GM12878 (cell line): ENCODE results near the gene LYPD4. TPM values are rescaled to one million over a fixed set of nuclear protein-coding genes. Genes with fewer than 3 reads are reported as not detected.

ENCODE experiments used
- BCL11A ChIP-seq: IDR thresholded peaks from 2 replicates; pipeline ENCODE4 v1.6.1; 2011; ENCODE audit warnings: low read depth, low read length
- CUX1 ChIP-seq: IDR thresholded peaks from 2 replicates; pipeline ENCODE4 v1.6.1; 2012; ENCODE audit warnings: improper control_type of control experiment, low read depth, low read length; ENCODE audit not compliant: insufficient replicate concordance
- HDGF ChIP-seq: fragments of 450-650 bp; IDR thresholded peaks from 2 replicates; pipeline ENCODE4 v1.6.1; 2016; ENCODE audit warnings: antibody characterized with exemption
- IRF3 ChIP-seq: fragments of 450-650 bp; IDR thresholded peaks from 2 replicates; pipeline ENCODE4 v1.6.1; 2014; ENCODE audit warnings: mild to moderate bottlenecking
- JUNB ChIP-seq: IDR thresholded peaks from 2 replicates; pipeline ENCODE4 v1.6.1; 2016; ENCODE audit warnings: antibody characterized with exemption, mild to moderate bottlenecking
- LARP7 ChIP-seq: fragments of 450-650 bp; IDR thresholded peaks from 2 replicates; pipeline ENCODE4 v1.6.1; 2017; ENCODE audit warnings: mild to moderate bottlenecking
- POLR2A ChIP-seq: IDR thresholded peaks from 2 replicates; pipeline ENCODE4 v1.6.1; 2011; ENCODE audit warnings: low read depth, mild to moderate bottlenecking, low read length
- RAD21 ChIP-seq: IDR thresholded peaks from 2 replicates; pipeline ENCODE4 v1.6.1; 2011; ENCODE audit warnings: mild to moderate bottlenecking, low read depth, low read length, moderate library complexity; ENCODE audit not compliant: insufficient read depth
- RAD51 ChIP-seq: fragments of 450-650 bp; IDR thresholded peaks from 2 replicates; pipeline ENCODE4 v1.6.1; 2016; ENCODE audit warnings: moderate library complexity, mild to moderate bottlenecking, inconsistent platforms
- TCF7 ChIP-seq: IDR thresholded peaks from 2 replicates; pipeline ENCODE4 v1.6.1; 2014; ENCODE audit warnings: antibody characterized with exemption, borderline replicate concordance
- ZBTB40 ChIP-seq: fragments of 450-650 bp; IDR thresholded peaks from 2 replicates; pipeline ENCODE4 v1.6.1; 2016; ENCODE audit warnings: mild to moderate bottlenecking, moderate library complexity, borderline replicate concordance
- ZNF274 ChIP-seq: IDR thresholded peaks from one replicate; pipeline ENCODE4 v1.8.0; 2011; ENCODE audit not compliant: insufficient read length, insufficient read depth
- ZNF687 ChIP-seq: fragments of 450-650 bp; IDR thresholded peaks from 2 replicates; pipeline ENCODE4 v1.6.1; 2017; ENCODE audit warnings: mild to moderate bottlenecking, moderate library complexity
- polyA plus RNA-seq, 11 experiments: library from polyadenylated mRNA; depleted of rRNA in 4 of 11; unstranded in 6 of 11; stranded (reverse) in 5 of 11; fragments of >200 nt; fragmentation: Nextera tagmentation in 4 of 11; fragmentation: Illumina TruSeq in 1 of 11; extraction: Ambion mirVana in 4 of 11; extraction: Trizol in 1 of 11; gene quantifications; 1 replicate in 1 of 11; 2 replicates in 10 of 11; pipeline versions ENCODE4 v1.2.1 to v1.2.3, GENCODE V29; 2011 to 2016; ENCODE audit warnings: inconsistent platforms in 2 of 11, missing spikeins in 2 of 11, low read depth in 1 of 11
- total RNA-seq, 4 experiments: library from RNA; depleted of rRNA in 3 of 4; stranded (reverse); fragments of >200 nt in 3 of 4; fragmentation: Illumina TruSeq in 1 of 4; extraction: Trizol in 1 of 4; gene quantifications; 2 replicates each; pipeline versions ENCODE4 v1.2.1 to v1.2.3, GENCODE V29; 2013 to 2021

Gene LYPD4
- total and polyA plus RNA-seq, 10 of the 15 experiments (the other 5 are each of a cell fraction or from before 2014, with no cell fraction given), result not detected

GRCh38 chr19:41876847-41877832 lies 32.7 kb upstream of the LYPD4 start, which contains the start of gene CD79A (continued):
- TF ChIP-seq IRF3 (no peak), CUX1 (no peak), RAD51 (peak; percentile 66), HDGF (peak; percentile 59; the same call in 1 of the 2 replicates), POLR2A (peak; percentile 80), JUNB (no peak), RAD21 (no peak; the same call in 1 of the 2 replicates), ZNF687 (peak; percentile 65), BCL11A (peak; percentile 81), LARP7 (peak; percentile 29; the same call in 1 of the 2 replicates), TCF7 (no peak), ZBTB40 (peak; percentile 39; the same call in 1 of the 2 replicates), ZNF274 (no peak)
